H1 (cell line): ENCODE results near the gene UTP14A. TPM values are rescaled to one million over a fixed set of nuclear protein-coding genes. Genes with fewer than 3 reads are reported as not detected.

Experiments used
- CTCF ChIA-PET: fragments of 300-600 bp; sonication (Branson Sonifier 250); formaldehyde crosslinking; loops from one replicate; lab custom pipeline; 2021; ENCODE audit not compliant: partially characterized antibody; lab: Charles Lee
- POLR2A ChIA-PET: fragments of 300-600 bp; sonication (Branson Sonifier 250); formaldehyde crosslinking; loops from one replicate; lab custom pipeline; 2021; ENCODE audit warnings: inconsistent platforms; ENCODE audit not compliant: partially characterized antibody; lab: Charles Lee
- DNase-seq, 2 experiments: peaks; one replicate each; pipeline versions ENCODE4 v3.0.0 to v3.0.0-alpha.2; 2010 to 2022; ENCODE audit warnings: low spot score in 2 of 2, low read depth in 1 of 2, mixed read lengths in 1 of 2
- FAIRE-seq: peaks from 2 replicates; lab custom pipeline; 2011; peaks lifted over from hg19 to GRCh38; lab: Jason Lieb, UNC
- H2AFZ ChIP-seq: 2 replicates; pipeline ENCODE4 v1.8.1; 2012; ENCODE audit warnings: low read length, inconsistent platforms
- H2AK5ac ChIP-seq: 2 replicates; pipeline ENCODE4 v1.6.1; 2013; ENCODE audit warnings: low read depth, low read length
- H2BK120ac ChIP-seq: replicated peaks from 2 replicates; pipeline ENCODE3; 2013; ENCODE audit warnings: low read depth, low read length, inconsistent platforms
- H2BK12ac ChIP-seq: 2 replicates; pipeline ENCODE4 v1.6.1; 2013; ENCODE audit warnings: low read depth, low read length
- H2BK15ac ChIP-seq: 2 replicates; pipeline ENCODE4 v1.6.1; 2013; ENCODE audit warnings: low read length
- H2BK20ac ChIP-seq: 2 replicates; pipeline ENCODE4 v1.6.1; 2013; ENCODE audit warnings: low read length
- H2BK5ac ChIP-seq: 2 replicates; pipeline ENCODE4 v1.6.1; 2013; ENCODE audit warnings: low read depth, low read length
- H3K14ac ChIP-seq: 2 replicates; pipeline ENCODE4 v1.6.1; 2013; ENCODE audit warnings: inconsistent platforms; ENCODE audit not compliant: insufficient read length
- H3K18ac ChIP-seq: 2 replicates; pipeline ENCODE4 v1.6.1; 2013; ENCODE audit warnings: low read length; ENCODE audit errors: extremely low read depth
- H3K23ac ChIP-seq: 2 replicates; pipeline ENCODE4 v1.6.1; 2013; ENCODE audit warnings: inconsistent platforms; ENCODE audit not compliant: insufficient read length
- H3K23me2 ChIP-seq: 2 replicates; pipeline ENCODE4 v1.6.1; 2013; ENCODE audit warnings: low read depth, low read length
- H3K27ac ChIP-seq: 2 replicates; pipeline ENCODE4 v1.6.1; 2011; ENCODE audit warnings: low read depth, low read length, inconsistent platforms
- H3K27me3 ChIP-seq, 4 experiments: replicated peaks in 1 of 4; 1 replicate in 1 of 4; 2 replicates in 3 of 4; pipeline versions ENCODE4 v1.6.1 to v1.8.1; 2011 to 2013; ENCODE audit warnings: low read length in 3 of 4, mild to moderate bottlenecking in 3 of 4, inconsistent platforms in 2 of 4, mixed read lengths in 2 of 4, moderate library complexity in 1 of 4; ENCODE audit not compliant: control insufficient read depth in 3 of 4, insufficient read depth in 3 of 4; ENCODE audit errors: extremely low read depth in 1 of 4
- H3K36me3 ChIP-seq, 4 experiments: 2 replicates each; pipeline versions ENCODE4 v1.6.1 to v1.8.1; 2011 to 2013; ENCODE audit warnings: mild to moderate bottlenecking in 4 of 4, low read length in 3 of 4, moderate library complexity in 2 of 4, control low read depth in 1 of 4, inconsistent platforms in 1 of 4; ENCODE audit not compliant: insufficient read depth in 4 of 4, control insufficient read depth in 2 of 4
- H3K4ac ChIP-seq: replicated peaks from 2 replicates; pipeline ENCODE3; 2013; ENCODE audit warnings: low read length, low read depth, mixed read lengths, inconsistent platforms; ENCODE audit not compliant: insufficient read length
- H3K4me1 ChIP-seq, 4 experiments: replicated peaks in 1 of 4; 1 replicate in 1 of 4; 2 replicates in 3 of 4; pipeline versions ENCODE4 v1.6.1 to v1.8.1; 2011 to 2013; ENCODE audit warnings: low read length in 3 of 4, inconsistent platforms in 2 of 4, mixed read lengths in 1 of 4; ENCODE audit not compliant: insufficient read depth in 4 of 4, control insufficient read depth in 3 of 4
- H3K4me2 ChIP-seq, 2 experiments: 2 replicates each; pipeline versions ENCODE4 v1.6.1 to v1.8.1; 2011 to 2013; ENCODE audit warnings: low read depth in 2 of 2, low read length in 2 of 2, control low read depth in 1 of 2, inconsistent platforms in 1 of 2, mild to moderate bottlenecking in 1 of 2; ENCODE audit not compliant: insufficient read depth in 1 of 2
- H3K4me3 ChIP-seq, 4 experiments: fragments of 200-600, 300-600 bp in 1 of 4; sonication (generic), shearing (Covaris generic), sonication (Bioruptor Twin) in 1 of 4; 2 replicates each; pipeline versions ENCODE4 v1.5.1 to v1.8.1; 2011 to 2016; ENCODE audit warnings: low read length in 4 of 4, low read depth in 3 of 4, control low read depth in 2 of 4, inconsistent platforms in 2 of 4, mild to moderate bottlenecking in 2 of 4, mixed read lengths in 1 of 4, moderate library complexity in 1 of 4; ENCODE audit not compliant: insufficient read depth in 2 of 4; ENCODE audit errors: extremely low read depth in 1 of 4
- H3K56ac ChIP-seq: replicated peaks from 2 replicates; pipeline ENCODE3; 2013; ENCODE audit warnings: low read depth, mild to moderate bottlenecking, mixed read lengths, low read length, inconsistent platforms; ENCODE audit not compliant: insufficient read length
- H3K79me1 ChIP-seq: 2 replicates; pipeline ENCODE4 v1.6.1; 2013; ENCODE audit warnings: low read depth, low read length, control low read depth
- H3K79me2 ChIP-seq, 2 experiments: 2 replicates each; pipeline versions ENCODE4 v1.6.1 to v1.8.1; 2012 to 2013; ENCODE audit warnings: low read length in 2 of 2, mild to moderate bottlenecking in 2 of 2, inconsistent platforms in 1 of 2; ENCODE audit not compliant: insufficient read depth in 2 of 2, control insufficient read depth in 1 of 2
- H3K9ac ChIP-seq, 4 experiments: replicated peaks in 1 of 4; 1 replicate in 1 of 4; 2 replicates in 3 of 4; pipeline versions ENCODE4 v1.6.1 to v1.8.1; 2011 to 2013; ENCODE audit warnings: low read depth in 3 of 4, low read length in 3 of 4, control low read depth in 2 of 4, mild to moderate bottlenecking in 2 of 4, moderate library complexity in 2 of 4, inconsistent platforms in 1 of 4; ENCODE audit errors: extremely low read depth in 1 of 4
- H3K9me3 ChIP-seq, 2 experiments: 2 replicates each; pipeline versions ENCODE4 v1.6.1 to v1.8.1; 2012 to 2013; ENCODE audit warnings: mild to moderate bottlenecking in 2 of 2, moderate library complexity in 2 of 2, control low read depth in 1 of 2, inconsistent platforms in 1 of 2, low read depth in 1 of 2, low read length in 1 of 2, mixed read lengths in 1 of 2; ENCODE audit not compliant: insufficient read depth in 2 of 2
- H4K20me1 ChIP-seq, 2 experiments: replicated peaks in 1 of 2; 2 replicates each; pipeline versions ENCODE3 to v1.8.1; 2011 to 2013; ENCODE audit warnings: inconsistent platforms in 2 of 2, low read length in 2 of 2, mild to moderate bottlenecking in 1 of 2; ENCODE audit not compliant: insufficient read depth in 2 of 2, control insufficient read depth in 1 of 2
- H4K5ac ChIP-seq: 2 replicates; pipeline ENCODE4 v1.6.1; 2013; ENCODE audit warnings: low read length, low read depth, mixed read lengths, inconsistent platforms; ENCODE audit not compliant: insufficient read length
- H4K8ac ChIP-seq: 2 replicates; pipeline ENCODE4 v1.8.0; 2013; ENCODE audit warnings: mild to moderate bottlenecking, moderate library complexity, low read length, inconsistent platforms; ENCODE audit not compliant: insufficient read depth; ENCODE audit errors: extremely low read depth
- H4K91ac ChIP-seq: replicated peaks from 2 replicates; pipeline ENCODE3; 2013; ENCODE audit warnings: low read length, mixed read lengths, inconsistent platforms; ENCODE audit not compliant: insufficient read length
- CTBP2 ChIP-seq: IDR thresholded peaks from 2 replicates; pipeline ENCODE4 v1.7.0; 2011; ENCODE audit warnings: borderline replicate concordance, mild to moderate bottlenecking, moderate library complexity, mixed read lengths, low read length; ENCODE audit not compliant: insufficient read depth, insufficient read length
- GTF2F1 ChIP-seq: IDR thresholded peaks from 2 replicates; pipeline ENCODE4 v1.6.1; 2012; ENCODE audit warnings: low read depth, low read length, improper control_type of control experiment, borderline replicate concordance
- JUND ChIP-seq: IDR thresholded peaks from 2 replicates; pipeline ENCODE4 v1.6.1; 2011; ENCODE audit warnings: mild to moderate bottlenecking, improper control_type of control experiment, low read length
- KDM5A ChIP-seq: fragments of 200-600 bp; IDR thresholded peaks from 2 replicates; pipeline ENCODE4 v1.7.1; 2012; ENCODE audit warnings: mild to moderate bottlenecking, low read length, inconsistent platforms, mixed read lengths
- NANOG ChIP-seq: IDR thresholded peaks from 2 replicates; pipeline ENCODE4 v1.6.1; 2011; ENCODE audit warnings: low read length, low read depth, mild to moderate bottlenecking, inconsistent platforms; ENCODE audit not compliant: insufficient read depth, poor library complexity, severe bottlenecking
- SIX5 ChIP-seq: IDR thresholded peaks from 2 replicates; pipeline ENCODE4 v1.6.1; 2011; ENCODE audit warnings: mild to moderate bottlenecking, low read depth, low read length
- SP2 ChIP-seq: IDR thresholded peaks from 2 replicates; pipeline ENCODE4 v1.6.1; 2012; ENCODE audit warnings: mild to moderate bottlenecking, low read length, inconsistent platforms
- WGBS, 2 experiments: shearing (Covaris generic) in 1 of 2; methylation state at CpG; one replicate each; pipeline versions ENCODE4 v1.1.6 to v1.1.7; 2013 to 2015; ENCODE audit warnings: low lambda C conversion rate in 2 of 2, mixed read lengths in 2 of 2, inconsistent platforms in 1 of 2, low coverage in 1 of 2, missing lambda C conversion rate in 1 of 2; ENCODE audit not compliant: insufficient replicate concordance in 2 of 2, insufficient coverage in 1 of 2, insufficient read length in 1 of 2; ENCODE audit errors: extremely low coverage in 1 of 2, missing lambda C conversion rate in 1 of 2; 5-methylcytosine and 5-hydroxymethylcytosine counted together
- polyA plus RNA-seq, 7 experiments: library from polyadenylated mRNA; depleted of rRNA in 3 of 7; stranded (reverse) in 5 of 7; unstranded in 2 of 7; fragments of >200 nt in 5 of 7; fragments of 200-250 nt in 2 of 7; gene quantifications; 1 replicate in 5 of 7; 2 replicates in 1 of 7; 4 replicates in 1 of 7; pipeline versions ENCODE4 v1.2.1 to v1.2.3, GENCODE V29; 2011 to 2013; ENCODE audit warnings: missing spikeins in 2 of 7, mixed read lengths in 2 of 7
- total RNA-seq: library from RNA; stranded (reverse); fragmentation: NEBNext Ultra II Directional; extraction: Animal tissue kit (Norgen Biotek cat#: 25700); gene quantifications from 2 replicates; pipeline ENCODE4 v1.2.1, GENCODE V29; 2021
- TF ChIP-seq, protein P1 (sequence below), 3 experiments: IDR thresholded peaks; 1 replicate in 2 of 3; 2 replicates in 1 of 3; pipeline versions ENCODE4 v1.5.1 to v1.6.1; 2011; ENCODE audit warnings: low read length in 3 of 3, mild to moderate bottlenecking in 3 of 3, inconsistent platforms in 2 of 3, low read depth in 1 of 3, moderate library complexity in 1 of 3; ENCODE audit not compliant: insufficient read depth in 1 of 3; ENCODE audit errors: control extremely low read depth in 1 of 3

UTP14A gene
- total and polyA plus RNA-seq, 2 of the 8 experiments (the other 6 are each of a cell fraction or from before 2014, with no cell fraction given), result 4.5 to 24.0 TPM

DNA sequence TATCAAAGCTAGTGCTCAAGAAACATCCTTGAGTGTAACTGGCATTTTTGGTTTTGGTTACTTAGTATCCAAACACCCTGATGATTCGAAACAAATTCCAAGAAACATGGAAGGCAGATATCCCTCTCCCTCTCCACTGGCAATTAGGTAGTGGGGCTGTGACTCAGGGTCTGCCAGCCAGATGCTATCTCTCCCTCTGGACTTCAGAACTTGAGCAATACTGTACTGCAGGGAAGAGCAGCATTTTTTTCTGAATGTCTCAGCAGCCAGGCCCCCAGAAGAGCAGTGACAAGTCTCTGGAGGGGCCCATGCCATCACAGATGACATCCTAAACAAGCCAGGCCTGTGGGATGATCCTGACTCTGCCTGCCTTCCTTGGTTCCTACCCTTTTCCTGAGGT, 39.2 kb downstream of the UTP14A start:
- H3K4ac ChIP-seq, result no peak overlapping the region
- H4K8ac ChIP-seq, result no peak overlapping the region
- H4K91ac ChIP-seq, result no peak overlapping the region
- H2BK15ac ChIP-seq, result no peak overlapping the region
- 78% methylated on average over 1 of the region's 1 CpG; no CpG with 5 or more reads in 1 of the 2 experiments for WGBS, 2 experiments
- FAIRE-seq (no peak), DNase-seq (no peak)
- no peak overlapping the region for H3K56ac ChIP-seq
- no peaks in the 10 kb centered on the region for H3K79me1 ChIP-seq
- no peak overlapping the region for H3K23ac ChIP-seq
- no peak overlapping the region for H3K18ac ChIP-seq
- no peaks in the 10 kb centered on the region for H3K79me2 ChIP-seq
- no peak overlapping the region for H3K9ac ChIP-seq
- H3K4me2 ChIP-seq, result no peak overlapping the region
- no peak overlapping the region for H2BK12ac ChIP-seq
- CTCF ChIA-PET, result interaction anchor here (0.6 kb wide), 1 partner anchor 109 kb away, joined by 3 read pairs; no protein-coding TSS in a partner anchor
- no peak overlapping the region for H2AFZ ChIP-seq
- POLR2A ChIA-PET, result no interaction called here
- H3K4me3 ChIP-seq, result no peak overlapping the region
- H3K14ac ChIP-seq, result no peak overlapping the region
- H2BK5ac ChIP-seq, result no peak overlapping the region
- H2BK20ac ChIP-seq, result no peak overlapping the region
- H2AK5ac ChIP-seq, result no peak overlapping the region
- H3K9me3 ChIP-seq, result no peaks in the 10 kb centered on the region
- H3K23me2 ChIP-seq, result no peaks in the 10 kb centered on the region
- no peaks in the 10 kb centered on the region for H3K36me3 ChIP-seq
- H4K20me1 ChIP-seq, result no peaks in the 10 kb centered on the region
- peaks cover 0 to 3% (median 0%) of the 10 kb centered on the region in 4 experiments; a peak in 2 of 7 replicates for H3K27me3 ChIP-seq
- no peak for TF ChIP-seq GTF2F1
- TF ChIP-seq NANOG, result no peak
- no peak for TF ChIP-seq SP2
- no peak for TF ChIP-seq SIX5
- TF ChIP-seq JUND, result no peak
- no peak for TF ChIP-seq KDM5A
- TF ChIP-seq CTBP2, result no peak
- TF ChIP-seq, protein P1, sequence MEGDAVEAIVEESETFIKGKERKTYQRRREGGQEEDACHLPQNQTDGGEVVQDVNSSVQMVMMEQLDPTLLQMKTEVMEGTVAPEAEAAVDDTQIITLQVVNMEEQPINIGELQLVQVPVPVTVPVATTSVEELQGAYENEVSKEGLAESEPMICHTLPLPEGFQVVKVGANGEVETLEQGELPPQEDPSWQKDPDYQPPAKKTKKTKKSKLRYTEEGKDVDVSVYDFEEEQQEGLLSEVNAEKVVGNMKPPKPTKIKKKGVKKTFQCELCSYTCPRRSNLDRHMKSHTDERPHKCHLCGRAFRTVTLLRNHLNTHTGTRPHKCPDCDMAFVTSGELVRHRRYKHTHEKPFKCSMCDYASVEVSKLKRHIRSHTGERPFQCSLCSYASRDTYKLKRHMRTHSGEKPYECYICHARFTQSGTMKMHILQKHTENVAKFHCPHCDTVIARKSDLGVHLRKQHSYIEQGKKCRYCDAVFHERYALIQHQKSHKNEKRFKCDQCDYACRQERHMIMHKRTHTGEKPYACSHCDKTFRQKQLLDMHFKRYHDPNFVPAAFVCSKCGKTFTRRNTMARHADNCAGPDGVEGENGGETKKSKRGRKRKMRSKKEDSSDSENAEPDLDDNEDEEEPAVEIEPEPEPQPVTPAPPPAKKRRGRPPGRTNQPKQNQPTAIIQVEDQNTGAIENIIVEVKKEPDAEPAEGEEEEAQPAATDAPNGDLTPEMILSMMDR (IDR thresholded peaks at IDR 0.05; ENCODE audit: control extremely low read depth in 1 of 3, insufficient read depth in 1 of 3, low read depth in 1 of 3, low read length in 3 of 3), result no peak
- no peak overlapping the region for H2BK120ac ChIP-seq
- H3K27ac ChIP-seq, result no peak overlapping the region
- no peak overlapping the region for H4K5ac ChIP-seq
- H3K4me1 ChIP-seq, result no peaks in the 10 kb centered on the region
